Naive thymus-derived CD8-positive, alpha-beta T cell (primary cell): ENCODE results near the gene CCNL2. TPM values are rescaled to one million over a fixed set of nuclear protein-coding genes. Genes with fewer than 3 reads are reported as not detected.
"Not testable (repeated sequence)": the region's sequence is repeated elsewhere in the genome, so short reads cannot be mapped to it uniquely, and the experiment has no call there.

Experiments used
- ATAC-seq, 2 donors: fragments of 150-1000 bp; cut with Tn5 transposase in 1 of 2; sonication (Bioruptor Pico), chemical (Tn5 transposase) in 1 of 2; 1 replicate in 1 of 2; 2 replicates in 1 of 2; pipeline ENCODE4 v1.10.0; 2021; ENCODE audit warnings: mild to moderate bottlenecking in 2 of 2, moderate library complexity in 2 of 2
- POLR2A ChIA-PET: fragments of 350-600 bp; sonication (Branson Sonifier 250); formaldehyde crosslinking; loops from one replicate; lab custom pipeline; 2021; ENCODE audit warnings: antibody characterized with exemption; lab: Charles Lee
- DNase-seq, 10 donors: peaks; one replicate each; pipeline versions ENCODE4 v3.0.0 to v3.0.0-alpha.2; 2020 to 2022
- H3K27ac Mint-ChIP-seq, 10 donors: one replicate each; pipeline ENCODE4 v1.8.0; 2020 to 2022; ENCODE audit warnings: mild to moderate bottlenecking in 10 of 10, mixed read lengths in 10 of 10, moderate library complexity in 4 of 10, inconsistent platforms in 1 of 10
- H3K27me3 Mint-ChIP-seq, 5 donors: one replicate each; pipeline ENCODE4 v1.8.0; 2021 to 2022; ENCODE audit warnings: mixed read lengths in 5 of 5
- H3K36me3 Mint-ChIP-seq, 3 donors: one replicate each; pipeline ENCODE4 v1.8.0; 2020 to 2022; ENCODE audit warnings: mixed read lengths in 3 of 3, mild to moderate bottlenecking in 2 of 3, inconsistent platforms in 1 of 3
- H3K4me1 Mint-ChIP-seq, 4 donors: one replicate each; pipeline ENCODE4 v1.8.0; 2021 to 2022; ENCODE audit warnings: mixed read lengths in 4 of 4
- H3K4me3 Mint-ChIP-seq, 10 donors: one replicate each; pipeline ENCODE4 v1.8.0; 2020 to 2022; ENCODE audit warnings: mild to moderate bottlenecking in 10 of 10, mixed read lengths in 10 of 10, moderate library complexity in 6 of 10, inconsistent platforms in 1 of 10
- H3K9me3 Mint-ChIP-seq, 9 donors: one replicate each; pipeline ENCODE4 v1.8.0; 2020 to 2022; ENCODE audit warnings: mixed read lengths in 9 of 9, mild to moderate bottlenecking in 3 of 9, inconsistent platforms in 1 of 9, moderate library complexity in 1 of 9
- polyA plus RNA-seq, 3 donors: library from polyadenylated mRNA; unstranded; fragments of 300-500 nt; fragmentation: Illumina TruSeq; gene quantifications; one replicate each; pipeline ENCODE4 v1.2.3, GENCODE V29; 2021
- total RNA-seq, 8 experiments: library from RNA in 2 of 8; stranded (reverse) in 2 of 8; gene quantifications; one replicate each; pipeline ENCODE4 v1.2.3 and lab custom pipeline; 2021 to 2026

The CCNL2 gene
- total and polyA plus RNA-seq, 5 experiments from 2014 or later = 13.4 to 406 (median 28.1) TPM

DNA sequence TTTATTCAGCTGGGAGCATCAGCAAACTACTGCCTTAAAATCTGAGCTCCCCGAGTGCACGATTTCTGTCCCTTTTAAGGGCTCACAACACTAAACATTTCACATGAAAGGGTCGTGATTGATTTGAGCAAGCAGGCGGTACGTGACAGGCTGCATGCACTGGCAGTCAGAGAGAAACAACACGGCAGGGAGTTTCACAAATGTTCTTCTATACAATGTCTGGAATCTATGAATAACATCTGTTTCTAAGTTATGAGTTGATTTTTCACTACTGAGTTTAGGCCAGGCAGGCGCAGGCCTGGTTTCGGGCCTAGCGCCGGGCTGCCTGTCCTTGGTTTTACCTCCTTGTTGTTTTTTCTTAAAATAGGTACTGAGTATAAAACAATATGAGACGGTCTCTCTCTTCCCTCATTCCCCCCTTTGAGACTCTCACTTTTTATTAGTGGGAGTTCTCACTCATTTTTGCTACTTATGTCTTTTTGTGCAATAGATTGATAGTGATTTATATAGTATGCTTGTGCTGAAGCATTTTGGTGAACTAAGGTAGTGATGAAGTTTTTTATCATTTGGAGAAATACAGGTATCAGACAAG, 13.3 kb upstream of the CCNL2 start:
- ATAC-seq, POLR2A ChIA-PET, H3K9me3 Mint-ChIP-seq, H3K4me3 Mint-ChIP-seq, H3K36me3 Mint-ChIP-seq, DNase-seq, H3K27me3 Mint-ChIP-seq: not testable (repeated sequence)
- peak overlapping the region in 5 of 10 donors; percentile 10 to 46 (median 18) for H3K27ac Mint-ChIP-seq
- H3K4me1 Mint-ChIP-seq = peaks cover 0 to 27% (median 15%) of the 10 kb centered on the region in 4 donors

DNA sequence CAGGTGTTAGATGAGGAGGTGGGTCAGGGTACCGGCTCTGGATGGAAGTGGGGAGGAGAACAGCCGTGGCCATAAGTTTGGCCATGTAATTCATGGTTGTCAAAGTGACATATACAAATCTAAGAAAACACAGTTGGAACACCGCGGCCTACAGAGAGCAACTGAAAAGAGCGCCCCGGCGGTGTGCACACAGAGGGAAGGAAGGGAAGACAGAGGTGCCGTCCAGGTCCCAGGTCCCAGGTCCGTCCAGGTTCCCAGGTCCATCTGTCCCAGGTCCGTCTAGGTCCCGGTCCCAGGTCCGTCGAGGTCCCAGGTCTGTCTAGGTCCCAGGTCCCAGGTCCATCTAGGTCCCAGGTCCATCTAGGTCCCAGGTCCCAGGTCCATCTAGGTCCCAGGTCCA, 12.5 kb upstream of the CCNL2 start:
- Mint-ChIP-seq H3K4me1 (peaks cover 0 to 31% (median 16%) of the 10 kb centered on the region in 4 donors), H3K27me3 (no peaks in the 10 kb centered on the region), H3K27ac (peak overlapping the region in 5 of 10 donors; percentile 43 to 78 (median 74)), H3K9me3 (no peaks in the 10 kb centered on the region), H3K4me3 (no peak overlapping the region), H3K36me3 (peaks cover 0 to 6% (median 0%) of the 10 kb centered on the region in 3 donors)
- POLR2A ChIA-PET = interaction anchor here (1.7 kb wide), 1 partner anchor 12 kb away, joined by 6 read pairs; the partner anchor contains the start of gene CCNL2
- DNase-seq (peak in 1 of 10 donors; percentile 28), ATAC-seq (no peak)

DNA sequence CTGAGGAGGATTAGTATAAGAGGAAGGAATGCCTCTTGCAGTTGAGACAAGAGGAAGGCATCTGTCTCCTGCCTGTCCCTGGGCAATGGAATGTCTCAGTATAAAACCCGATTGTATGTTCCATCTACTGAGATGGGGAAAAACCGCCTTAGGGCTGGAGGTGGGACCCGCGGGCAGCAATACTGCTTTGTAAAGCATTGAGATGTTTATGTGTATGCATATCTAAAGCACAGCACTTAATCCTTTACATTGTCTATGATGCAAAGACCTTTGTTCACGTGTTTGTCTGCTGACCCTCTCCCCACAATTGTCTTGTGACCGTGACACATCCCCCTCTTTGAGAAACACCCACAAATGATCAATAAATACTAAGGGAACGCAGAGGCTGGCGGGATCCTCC, 11.1 kb upstream of the CCNL2 start:
- not testable (repeated sequence) for DNase-seq, ATAC-seq, H3K27me3 Mint-ChIP-seq, H3K9me3 Mint-ChIP-seq
- POLR2A ChIA-PET = interaction anchor here (1.7 kb wide), 1 partner anchor 11 kb away, joined by 6 read pairs; the partner anchor contains the start of gene CCNL2
- Mint-ChIP-seq H3K27ac (peak overlapping the region in 2 of 10 donors; percentile 34 to 63), H3K4me1 (peaks cover 12 to 44% (median 24%) of the 10 kb centered on the region in 4 donors), H3K36me3 (peaks cover 0 to 16% (median 0%) of the 10 kb centered on the region in 3 donors), H3K4me3 (peak overlapping the region in 2 of 10 donors; percentile 54 to 58)

DNA sequence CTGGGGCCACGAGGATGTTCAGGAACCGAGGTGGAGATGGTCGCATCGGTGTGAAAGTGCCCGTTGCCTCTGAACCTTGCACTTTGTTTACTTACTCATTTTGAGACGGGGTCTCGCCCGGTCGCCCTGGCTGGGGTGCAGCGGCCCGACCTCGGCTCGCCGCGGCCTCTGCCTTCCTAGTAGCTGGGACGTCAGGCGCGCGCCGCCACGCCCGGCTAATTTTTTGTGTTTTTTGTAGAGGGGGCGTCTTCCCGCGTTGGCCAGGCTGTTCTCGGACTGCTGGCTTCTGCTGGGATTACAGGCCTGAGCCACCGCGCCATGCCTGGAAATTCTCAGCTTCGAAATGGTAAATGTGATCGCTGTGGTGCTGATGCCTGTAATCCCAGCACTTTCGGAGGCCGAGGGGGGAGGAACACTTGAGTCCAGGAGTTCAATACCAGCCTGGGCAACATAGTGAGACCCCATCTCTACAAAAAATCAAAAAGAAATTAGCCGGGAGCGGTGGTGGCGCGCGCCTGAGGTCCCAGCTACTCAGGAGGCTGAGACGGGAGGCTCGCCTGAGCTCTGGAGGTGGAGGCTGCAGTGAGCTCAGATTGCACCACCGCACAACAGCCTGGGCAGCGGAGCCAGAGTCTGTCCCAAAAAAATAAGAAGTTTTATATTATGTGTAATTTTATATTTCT, 8.6 kb upstream of the CCNL2 start:
- POLR2A ChIA-PET = interaction anchor here (0.7 to 5.7 kb wide), 16 partner anchors 9 to 475 kb away, joined by 3 to 70 read pairs (median 6); partner anchors contain the start of genes AURKAIP1, CCNL2, MIB2 and MXRA8
- Mint-ChIP-seq H3K4me3 (peak overlapping the region; percentile 79 to 96 (median 86)), H3K27ac (peak overlapping the region; percentile 31 to 94 (median 89)), H3K4me1 (peaks cover 15 to 53% (median 33%) of the 10 kb centered on the region in 4 donors), H3K9me3 (no peaks in the 10 kb centered on the region), H3K27me3 (no peaks in the 10 kb centered on the region), H3K36me3 (peaks cover 0 to 34% (median 7%) of the 10 kb centered on the region in 3 donors)
- ATAC-seq (no peak), DNase-seq (peak in 3 of 10 donors; percentile 14 to 58 (median 35))

DNA sequence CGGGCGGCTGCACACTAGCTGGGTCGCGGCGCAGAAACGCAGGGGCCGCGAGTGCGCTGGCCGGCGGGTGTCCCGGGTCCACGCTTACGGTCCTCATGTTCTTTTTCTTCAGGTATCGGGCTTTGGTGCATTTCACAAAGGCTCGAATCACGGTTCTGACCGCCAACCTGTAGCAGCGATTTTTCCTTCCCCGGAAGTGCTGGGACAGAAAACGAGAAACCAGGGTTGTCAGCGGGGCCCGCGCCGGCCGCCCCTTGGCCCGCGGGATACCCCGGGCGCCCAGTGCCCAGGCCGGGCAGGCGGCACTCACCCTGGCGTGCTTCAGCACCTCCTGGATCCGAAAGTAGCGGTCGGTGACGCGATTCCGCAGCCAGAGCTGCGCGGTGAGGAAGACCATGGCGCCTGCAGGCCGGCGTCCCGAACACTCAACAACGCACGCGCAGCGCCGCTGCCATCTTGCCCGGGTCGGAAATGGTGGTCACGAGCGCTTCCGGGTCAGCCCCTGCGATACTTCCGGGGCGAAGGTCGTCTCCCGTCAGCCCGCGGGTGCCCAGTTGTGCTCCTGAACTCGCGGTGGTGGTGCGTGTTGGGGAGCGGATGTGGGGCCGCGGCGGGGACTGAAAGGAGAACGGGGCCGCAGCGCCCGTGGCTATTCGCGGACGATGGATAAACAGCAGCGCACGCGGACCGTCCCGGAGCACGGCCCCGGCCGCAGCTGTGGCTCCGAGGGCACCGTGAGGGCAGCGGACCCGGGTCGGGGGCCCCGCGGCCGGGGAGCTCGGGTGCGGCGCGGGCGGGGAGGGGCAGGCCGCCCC, 7.9 kb upstream of the CCNL2 start, which contains the start of gene MRPL20:
Gene MRPL20, minus strand, starts transcription at position 473 of the 815 bp plus-strand sequence. Its CDS starts 76 bp downstream, at position 397.
- POLR2A ChIA-PET = interaction anchor here (0.7 to 5.7 kb wide), 20 partner anchors 9 to 476 kb away, joined by 3 to 70 read pairs (median 4); partner anchors contain the start of genes AURKAIP1, CCNL2, MIB2 and MXRA8
- Mint-ChIP-seq H3K9me3 (no peaks in the 10 kb centered on the region), H3K27ac (peak within 1 kb of the TSS; percentile 89 to 98 (median 96)), H3K27me3 (no peaks in the 10 kb centered on the region), H3K4me1 (peaks cover 17 to 57% (median 37%) of the 10 kb centered on the region in 4 donors), H3K36me3 (peaks cover 0 to 42% (median 7%) of the 10 kb centered on the region in 3 donors), H3K4me3 (peak within 1 kb of the TSS; percentile 88 to 97 (median 92))
- ATAC-seq (peak; percentile 94 to 95), DNase-seq (peak; percentile 90 to 98 (median 94))

DNA sequence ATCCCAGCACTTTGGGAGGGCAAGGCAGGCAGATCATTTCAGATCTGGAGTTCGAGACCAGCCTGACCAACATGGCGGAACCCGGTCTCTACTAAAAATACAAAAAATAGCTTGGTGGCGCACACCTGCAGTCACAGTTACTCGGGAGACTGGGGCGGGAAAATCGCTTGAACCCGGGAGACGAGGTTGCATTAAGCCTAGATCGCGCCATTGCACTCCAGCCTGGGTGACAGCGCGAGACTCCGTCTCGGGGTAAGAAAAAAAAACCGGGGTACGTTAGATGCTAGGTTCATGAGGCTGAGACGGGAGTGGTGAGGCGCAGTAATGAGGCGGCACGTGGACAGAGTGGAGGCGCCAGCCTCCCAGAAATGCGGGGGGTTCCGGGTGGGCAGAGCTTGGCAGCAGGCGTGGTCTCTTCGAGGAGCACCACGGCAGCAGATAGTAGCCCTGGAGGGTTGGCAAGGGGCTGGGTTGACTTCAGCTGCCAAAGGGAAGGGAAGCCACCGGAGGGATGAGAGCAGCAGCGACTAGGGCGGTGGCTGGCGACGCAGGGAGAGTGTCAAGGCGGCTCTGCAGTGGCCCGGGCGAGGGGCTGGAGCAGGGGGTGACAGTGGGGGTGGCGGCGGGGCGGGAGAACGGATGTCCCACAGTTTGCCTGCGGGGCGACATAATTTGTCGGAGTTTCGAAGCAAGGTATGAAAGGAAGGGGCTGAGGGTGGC, 7.1 kb upstream of the CCNL2 start:
- peak overlapping the region; percentile 89 to 98 (median 94) for H3K27ac Mint-ChIP-seq
- DNase-seq (no peak), ATAC-seq (no peak)
- POLR2A ChIA-PET = interaction anchor here (0.7 to 5.7 kb wide), 14 partner anchors 8 to 208 kb away, joined by 3 to 70 read pairs (median 6); partner anchors contain the start of genes AURKAIP1, CCNL2 and UBE2J2
- H3K9me3 Mint-ChIP-seq = no peaks in the 10 kb centered on the region
- no peaks in the 10 kb centered on the region for H3K27me3 Mint-ChIP-seq
- peak overlapping the region; percentile 88 to 97 (median 92) for H3K4me3 Mint-ChIP-seq
- peaks cover 15 to 62% (median 42%) of the 10 kb centered on the region in 4 donors for H3K4me1 Mint-ChIP-seq
- peaks cover 0 to 48% (median 8%) of the 10 kb centered on the region in 3 donors for H3K36me3 Mint-ChIP-seq

DNA sequence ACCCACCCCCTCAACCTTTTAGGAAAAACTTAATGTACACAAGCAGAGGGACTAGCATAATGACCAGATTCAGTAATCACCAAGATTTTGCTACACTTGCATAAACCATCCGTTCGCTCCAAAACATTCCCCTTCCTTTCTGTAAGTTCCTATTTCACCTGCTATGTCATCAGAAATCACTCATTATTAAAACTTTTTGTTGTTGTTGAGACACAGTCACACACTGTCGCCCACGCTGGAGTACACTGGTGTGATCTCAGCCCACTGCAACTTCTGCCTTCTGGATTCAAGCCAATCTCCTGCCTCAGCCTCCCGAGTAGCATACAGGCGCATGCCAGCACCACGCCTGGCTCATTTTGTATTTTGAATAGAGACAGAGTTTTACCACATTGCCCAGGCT, 4.5 kb upstream of the CCNL2 start:
- Mint-ChIP-seq H3K9me3 (no peaks in the 10 kb centered on the region), H3K27me3 (no peaks in the 10 kb centered on the region), H3K27ac (peak overlapping the region in 6 of 10 donors; percentile 30 to 83 (median 64)), H3K4me3 (peak overlapping the region in 6 of 10 donors; percentile 24 to 66 (median 62)), H3K4me1 (peaks cover 16 to 60% (median 53%) of the 10 kb centered on the region in 4 donors), H3K36me3 (peaks cover 0 to 48% (median 10%) of the 10 kb centered on the region in 3 donors)
- ATAC-seq = no peak
- POLR2A ChIA-PET = no interaction called here
- no peak for DNase-seq

DNA sequence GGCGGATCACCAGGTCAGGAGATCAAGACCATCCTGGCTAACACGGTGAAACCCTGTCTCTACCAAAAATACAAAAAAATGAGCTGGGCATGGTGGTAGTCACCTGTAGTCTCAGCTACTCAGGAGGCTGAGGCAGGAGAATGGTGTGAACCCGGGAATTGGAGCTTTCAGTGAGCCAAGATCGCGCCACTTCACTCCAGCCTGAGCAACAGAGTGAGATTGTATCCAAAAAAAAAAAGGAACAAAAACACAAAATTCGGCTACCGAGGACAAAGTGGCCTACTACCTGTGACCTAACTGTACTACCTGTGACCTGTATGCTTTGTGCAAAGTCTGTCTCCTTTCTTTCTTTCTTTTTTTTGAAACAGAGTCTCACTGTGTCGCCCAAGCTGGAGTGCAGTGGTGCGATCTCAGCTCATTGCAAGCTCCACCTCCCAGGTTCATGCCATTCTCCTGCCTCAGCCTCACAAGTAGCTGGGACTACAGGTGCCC, 3.8 kb upstream of the CCNL2 start:
- POLR2A ChIA-PET = interaction anchor here (0.6 to 0.7 kb wide), 2 partner anchors 26 to 30 kb away, joined by 3 to 4 read pairs; no protein-coding TSS in a partner anchor
- peak overlapping the region in 2 of 10 donors; percentile 54 to 65 for H3K4me3 Mint-ChIP-seq
- H3K9me3 Mint-ChIP-seq, H3K27me3 Mint-ChIP-seq, ATAC-seq, DNase-seq: not testable (repeated sequence)
- peaks cover 0 to 51% (median 10%) of the 10 kb centered on the region in 3 donors for H3K36me3 Mint-ChIP-seq
- H3K4me1 Mint-ChIP-seq = peaks cover 18 to 62% (median 53%) of the 10 kb centered on the region in 4 donors
- H3K27ac Mint-ChIP-seq = peak overlapping the region in 3 of 10 donors; percentile 11 to 83 (median 77)

DNA sequence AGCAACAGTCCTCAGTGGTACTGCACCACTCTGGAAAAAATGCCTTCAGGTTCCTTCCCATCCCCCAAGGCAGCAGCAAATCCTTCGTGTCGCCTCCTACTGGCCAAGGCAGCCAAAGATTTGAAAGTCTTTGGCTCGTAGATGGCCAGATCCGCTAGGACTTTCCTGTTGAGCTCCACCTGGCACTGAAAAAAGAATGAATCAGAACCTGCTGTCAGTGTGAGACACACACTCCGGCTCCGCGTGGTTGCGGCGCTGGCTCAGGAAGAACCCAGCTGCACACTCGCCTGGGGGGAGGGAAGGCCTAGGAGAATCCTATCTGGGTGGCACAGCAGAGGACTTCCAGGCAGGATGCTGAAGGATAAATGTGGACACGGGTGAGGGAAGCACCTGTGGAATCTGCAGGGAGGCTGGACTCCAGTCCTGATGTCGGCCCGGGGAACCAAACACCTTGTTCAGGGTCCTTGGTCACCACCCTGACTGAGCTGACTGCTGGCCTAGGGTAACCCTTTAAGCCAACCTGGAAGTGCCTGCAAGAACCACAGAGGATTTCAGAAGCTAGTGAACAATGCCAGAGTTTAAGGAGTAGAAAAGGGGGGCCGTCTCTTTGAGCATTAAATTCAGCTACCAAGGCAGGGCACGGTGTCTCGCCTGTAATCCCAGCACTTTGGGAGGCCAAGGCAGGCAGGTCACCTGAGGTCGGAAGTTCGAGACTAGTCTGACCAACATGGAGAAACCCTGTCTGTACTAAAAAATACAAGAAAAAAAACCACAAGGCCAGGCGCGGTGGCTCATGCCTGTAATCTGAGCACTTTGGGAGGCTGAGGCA, 3.2 kb upstream of the CCNL2 start:
- H3K4me3 Mint-ChIP-seq = peak overlapping the region in 8 of 10 donors; percentile 30 to 87 (median 60)
- peaks cover 0 to 56% (median 13%) of the 10 kb centered on the region in 3 donors for H3K36me3 Mint-ChIP-seq
- peak overlapping the region in 7 of 10 donors; percentile 55 to 87 (median 71) for H3K27ac Mint-ChIP-seq
- DNase-seq = peak in 2 of 10 donors; percentile 33
- no peaks in the 10 kb centered on the region for H3K27me3 Mint-ChIP-seq
- POLR2A ChIA-PET = interaction anchor here (0.6 to 5.9 kb wide), 4 partner anchors 17 to 30 kb away, joined by 3 to 69 read pairs (median 4); partner anchors contain the start of gene AURKAIP1
- no peak for ATAC-seq
- peaks cover 16 to 66% (median 56%) of the 10 kb centered on the region in 4 donors for H3K4me1 Mint-ChIP-seq
- H3K9me3 Mint-ChIP-seq = no peaks in the 10 kb centered on the region

DNA sequence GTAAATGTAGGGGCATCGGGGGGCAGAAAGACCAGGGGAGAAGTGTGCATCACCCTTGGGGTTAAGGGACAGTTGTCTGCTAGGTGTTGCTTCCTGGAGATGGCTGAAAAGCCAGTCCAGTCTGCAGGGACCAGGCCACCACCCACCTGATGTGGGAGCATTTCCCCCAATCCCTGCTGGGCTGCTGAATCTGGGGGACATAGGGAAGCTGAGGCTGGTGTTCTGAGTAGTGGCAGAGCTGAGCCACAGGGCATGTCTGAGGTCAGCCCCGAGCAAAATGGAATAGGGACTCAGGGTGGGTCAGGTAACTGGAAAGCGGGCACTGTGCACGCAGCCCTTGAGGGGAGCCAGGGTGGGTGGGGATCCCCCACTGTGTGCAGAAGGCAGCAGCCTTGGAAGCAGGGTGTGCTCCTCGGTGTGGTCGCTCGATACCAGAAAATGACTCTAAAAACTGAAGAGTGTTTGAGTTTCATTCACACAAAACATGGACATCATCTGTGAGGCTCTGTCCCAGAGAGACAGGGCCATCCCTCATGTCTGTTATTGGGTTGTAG, 2.4 kb upstream of the CCNL2 start:
- peak overlapping the region in 8 of 10 donors; percentile 62 to 96 (median 74) for H3K27ac Mint-ChIP-seq
- POLR2A ChIA-PET = interaction anchor here (0.6 to 5.9 kb wide), 3 partner anchors 16 to 33 kb away, joined by 3 to 69 read pairs (median 3); partner anchors contain the start of gene AURKAIP1
- DNase-seq = no peak
- no peaks in the 10 kb centered on the region for H3K27me3 Mint-ChIP-seq
- H3K36me3 Mint-ChIP-seq = peaks cover 0 to 63% (median 13%) of the 10 kb centered on the region in 3 donors
- H3K9me3 Mint-ChIP-seq = no peaks in the 10 kb centered on the region
- H3K4me1 Mint-ChIP-seq = peaks cover 16 to 67% (median 55%) of the 10 kb centered on the region in 4 donors
- ATAC-seq = no peak
- peak overlapping the region in 8 of 10 donors; percentile 54 to 88 (median 68) for H3K4me3 Mint-ChIP-seq
